Stimulated activated CD8-positive, alpha-beta memory T cell treated with anti-CD3 and anti-CD28 coated beads, Interleukin-15, amount 100 ng/mL, for 24 hours (primary cell): ENCODE results near the gene LHFPL3.
"Not testable (repeated sequence)": the region's sequence is repeated elsewhere in the genome, so short reads cannot be mapped to it uniquely, and the experiment has no call there.

Experiments
- DNase-seq: peaks from one replicate; pipeline ENCODE4 v3.0.0-alpha.2; 2020; ENCODE audit warnings: low read depth

LHFPL3 gene

GRCh38 chr7:104695563-104695962 lies 367.2 kb downstream of the LHFPL3 start:
- no peak for DNase-seq

GRCh38 chr7:104700336-104700735 lies 371.9 kb downstream of the LHFPL3 start:
- no peak for DNase-seq

GRCh38 chr7:104721027-104721426 lies 392.6 kb downstream of the LHFPL3 start:
- not testable (repeated sequence) for DNase-seq

GRCh38 chr7:104723001-104723400 lies 394.6 kb downstream of the LHFPL3 start:
- no peak for DNase-seq

GRCh38 chr7:104758504-104758903 lies 430.1 kb downstream of the LHFPL3 start:
- no peak for DNase-seq

GRCh38 chr7:104761892-104762291 lies 433.5 kb downstream of the LHFPL3 start:
- DNase-seq, result no peak

- no peak for DNase-seq
Measured at GRCh38 chr7:104767113-104767512, 438.7 kb downstream of the LHFPL3 start.

GRCh38 chr7:104767826-104768536 lies 439.6 kb downstream of the LHFPL3 start:
- no peak for DNase-seq

- no peak for DNase-seq
Measured at GRCh38 chr7:104772405-104773345, 444.3 kb downstream of the LHFPL3 start.

GRCh38 chr7:104773796-104774195 lies 445.4 kb downstream of the LHFPL3 start:
- no peak for DNase-seq

GRCh38 chr7:104775531-104775930 lies 447.1 kb downstream of the LHFPL3 start:
- no peak for DNase-seq

GRCh38 chr7:104777301-104777800 lies 448.9 kb downstream of the LHFPL3 start:
- DNase-seq, result no peak

GRCh38 chr7:104779888-104780287 lies 451.5 kb downstream of the LHFPL3 start:
- DNase-seq, result no peak

GRCh38 chr7:104784686-104785085 lies 456.3 kb downstream of the LHFPL3 start:
- no peak for DNase-seq

GRCh38 chr7:104789780-104790179 lies 461.4 kb downstream of the LHFPL3 start:
- no peak for DNase-seq

GRCh38 chr7:104790440-104790839 lies 462.0 kb downstream of the LHFPL3 start:
- DNase-seq, result no peak

GRCh38 chr7:104791080-104791479 lies 462.7 kb downstream of the LHFPL3 start:
- no peak for DNase-seq

- no peak for DNase-seq
Measured at GRCh38 chr7:104793066-104793465, 464.7 kb downstream of the LHFPL3 start.

- no peak for DNase-seq
Measured at GRCh38 chr7:104794154-104794553, 465.8 kb downstream of the LHFPL3 start.

- no peak for DNase-seq
Measured at GRCh38 chr7:104794589-104794988, 466.2 kb downstream of the LHFPL3 start.

GRCh38 chr7:104795086-104795485 lies 466.7 kb downstream of the LHFPL3 start:
- no peak for DNase-seq

GRCh38 chr7:104795616-104796398 lies 467.4 kb downstream of the LHFPL3 start:
- DNase-seq, result no peak
